ENCODE results near the gene NDUFV2.
A peak's percentile ranks its signal among the peaks of the same experiment; 100 is the strongest.

The NDUFV2 gene

GRCh38 chr18:9081940-9082339 lies 20.6 kb upstream of the NDUFV2 start:
- no peak overlapping the region for H3K27ac ChIP-seq (ENCODE audit: low read depth, low read length, poor library complexity, severe bottlenecking)
- H3K4me1 ChIP-seq (ENCODE audit: insufficient read depth, low read length, severe bottlenecking) = peaks cover 17% of the 10 kb centered on the region
- TF ChIP-seq CTCF (IDR thresholded peaks at IDR 0.05; ENCODE audit: low read length) = no peak
- TF ChIP-seq EZH2 (IDR thresholded peaks at IDR 0.05; ENCODE audit: borderline replicate concordance, low read length) = no peak
- H3K9me2 ChIP-seq (ENCODE audit: low read depth, low read length) = no peaks in the 10 kb centered on the region
- H4K20me1 ChIP-seq (ENCODE audit: insufficient read depth, low read length) = no peaks in the 10 kb centered on the region
- H3F3A ChIP-seq (ENCODE audit: insufficient read depth, low read length) = peaks cover 11% of the 10 kb centered on the region; the same call in 1 of the 2 replicates
- no peaks in the 10 kb centered on the region for H3K79me2 ChIP-seq (ENCODE audit: insufficient read depth, low read length)
- H2AFZ ChIP-seq (ENCODE audit: low read length) = no peak overlapping the region
- no peak overlapping the region for H3K4me2 ChIP-seq (ENCODE audit: low read length)
- no peak overlapping the region for H3K4me3 ChIP-seq (ENCODE audit: low read depth, low read length, poor library complexity, severe bottlenecking)
- no peaks in the 10 kb centered on the region for H3K27me3 ChIP-seq (ENCODE audit: insufficient read depth, low read length)
- H3K36me3 ChIP-seq (ENCODE audit: insufficient read depth, low read length) = no peaks in the 10 kb centered on the region
- H3K9me3 ChIP-seq (ENCODE audit: low read length) = no peaks in the 10 kb centered on the region
- no peak overlapping the region for H3K9ac ChIP-seq (ENCODE audit: low read length)

GRCh38 chr18:9082711-9083510 lies 19.6 kb upstream of the NDUFV2 start:
- Histone ChIP-seq H3K79me2 (ENCODE audit: insufficient read depth, low read length) (no peaks in the 10 kb centered on the region), H3K4me1 (ENCODE audit: insufficient read depth, low read length, severe bottlenecking) (peaks cover 17% of the 10 kb centered on the region), H3K36me3 (ENCODE audit: insufficient read depth, low read length) (no peaks in the 10 kb centered on the region), H3K9me2 (ENCODE audit: low read depth, low read length) (no peaks in the 10 kb centered on the region), H2AFZ (ENCODE audit: low read length) (no peak overlapping the region), H3F3A (ENCODE audit: insufficient read depth, low read length) (peaks cover 11% of the 10 kb centered on the region; the same call in 1 of the 2 replicates), H4K20me1 (ENCODE audit: insufficient read depth, low read length) (no peaks in the 10 kb centered on the region), H3K4me3 (ENCODE audit: low read depth, low read length, poor library complexity, severe bottlenecking) (no peak overlapping the region), H3K4me2 (ENCODE audit: low read length) (peak overlapping the region; percentile 12), H3K27ac (ENCODE audit: low read depth, low read length, poor library complexity, severe bottlenecking) (peak overlapping the region; percentile 67), H3K9me3 (ENCODE audit: low read length) (no peaks in the 10 kb centered on the region), H3K27me3 (ENCODE audit: insufficient read depth, low read length) (no peaks in the 10 kb centered on the region), H3K9ac (ENCODE audit: low read length) (no peak overlapping the region)
- TF ChIP-seq EZH2 (IDR thresholded peaks at IDR 0.05; ENCODE audit: borderline replicate concordance, low read length) (no peak), CTCF (IDR thresholded peaks at IDR 0.05; ENCODE audit: low read length) (no peak)

GRCh38 chr18:9086015-9086414 lies 16.5 kb upstream of the NDUFV2 start:
- Histone ChIP-seq H3F3A (ENCODE audit: insufficient read depth, low read length) (peaks cover 11% of the 10 kb centered on the region; the same call in 1 of the 2 replicates), H3K4me1 (ENCODE audit: insufficient read depth, low read length, severe bottlenecking) (peaks cover 24% of the 10 kb centered on the region), H3K36me3 (ENCODE audit: insufficient read depth, low read length) (no peaks in the 10 kb centered on the region), H3K4me3 (ENCODE audit: low read depth, low read length, poor library complexity, severe bottlenecking) (no peak overlapping the region), H4K20me1 (ENCODE audit: insufficient read depth, low read length) (no peaks in the 10 kb centered on the region), H3K9me3 (ENCODE audit: low read length) (no peaks in the 10 kb centered on the region), H3K27me3 (ENCODE audit: insufficient read depth, low read length) (no peaks in the 10 kb centered on the region), H3K9me2 (ENCODE audit: low read depth, low read length) (no peaks in the 10 kb centered on the region), H2AFZ (ENCODE audit: low read length) (no peak overlapping the region), H3K79me2 (ENCODE audit: insufficient read depth, low read length) (no peaks in the 10 kb centered on the region), H3K4me2 (ENCODE audit: low read length) (no peak overlapping the region), H3K27ac (ENCODE audit: low read depth, low read length, poor library complexity, severe bottlenecking) (no peak overlapping the region), H3K9ac (ENCODE audit: low read length) (no peak overlapping the region)
- TF ChIP-seq CTCF (IDR thresholded peaks at IDR 0.05; ENCODE audit: low read length) (no peak), EZH2 (IDR thresholded peaks at IDR 0.05; ENCODE audit: borderline replicate concordance, low read length) (no peak)

Data from OCI-LY1 (cell line).